Esophagus muscularis mucosa (tissue), 4 donors: ENCODE measurements around the gene ANXA9. TPM values are rescaled to one million over a fixed set of nuclear protein-coding genes. Genes with fewer than 3 reads are reported as not detected.
A peak's percentile ranks its signal among the peaks of the same experiment; 100 is the strongest.

Experiments
- DNase-seq: peaks from one replicate; pipeline ENCODE4 v3.0.0-alpha.2; 2017; ENCODE audit errors: extremely low spot score
- H3K27ac ChIP-seq, 4 donors: fragments of 200-600 bp; sonication (generic); replicated peaks in 1 of 4; 1 replicate in 3 of 4; 2 replicates in 1 of 4; pipeline ENCODE4 v1.5.1; 2016 to 2019; ENCODE audit warnings: mild to moderate bottlenecking in 1 of 4
- H3K27me3 ChIP-seq, 4 donors: fragments of 200-600 bp; sonication (generic); one replicate each; pipeline versions ENCODE4 v1.5.1 to v1.6.0; 2016 to 2019
- H3K36me3 ChIP-seq, 4 donors: fragments of 200-600 bp; sonication (generic); one replicate each; pipeline ENCODE4 v1.5.1; 2016 to 2019
- H3K4me1 ChIP-seq, 4 donors: fragments of 200-600 bp; sonication (generic); one replicate each; pipeline ENCODE4 v1.5.1; 2016 to 2019
- H3K4me3 ChIP-seq, 4 donors: fragments of 200-600 bp; sonication (generic); 1 replicate in 2 of 4; 2 replicates in 2 of 4; pipeline ENCODE4 v1.5.1; 2016 to 2019; ENCODE audit warnings: mild to moderate bottlenecking in 4 of 4, moderate library complexity in 1 of 4
- H3K9me3 ChIP-seq, 4 donors: fragments of 200-600 bp; sonication (generic); 1 replicate in 3 of 4; 2 replicates in 1 of 4; pipeline ENCODE4 v1.5.1; 2016 to 2019
- EP300 ChIP-seq: sonication (generic); formaldehyde crosslinking; IDR thresholded peaks from one replicate; pipeline ENCODE4 v1.6.1; 2017; ENCODE audit warnings: antibody characterized with exemption
- POLR2A ChIP-seq: fragments of 450-650 bp; IDR thresholded peaks from one replicate; pipeline ENCODE4 v1.6.1; 2017; ENCODE audit warnings: antibody characterized with exemption, moderate library complexity, mild to moderate bottlenecking, low read depth
- POLR2AphosphoS5 ChIP-seq, 2 donors: sonication (generic); formaldehyde crosslinking; IDR thresholded peaks; one replicate each; pipeline ENCODE4 v1.6.1; 2017; ENCODE audit warnings: antibody characterized with exemption in 2 of 2
- WGBS: methylation state at CpG from one replicate; pipeline ENCODE4 v1.1.5; 2018; 5-methylcytosine and 5-hydroxymethylcytosine counted together
- intact Hi-C: fragments of 100-400 bp; cut with DNase I; formaldehyde crosslinking; loops from one replicate; pipeline ENCODE4 v1.15.1; 2023
- total RNA-seq, 4 donors: library from RNA; depleted of rRNA; stranded (reverse); fragments of >200 nt; gene quantifications; one replicate each; pipeline versions ENCODE4 v1.1.0 to v1.2.1, GENCODE V29; 2016
- TF ChIP-seq, protein P1 (sequence below), 3 experiments: fragments of 200-600 bp in 2 of 3; fragments of 450-650 bp in 1 of 3; sonication (generic) in 2 of 3; IDR thresholded peaks; one replicate each; pipeline ENCODE4 v1.5.1; 2017 to 2019; ENCODE audit warnings: antibody characterized with exemption in 3 of 3, mild to moderate bottlenecking in 2 of 3, moderate library complexity in 1 of 3

ANXA9 gene
- total RNA-seq, 4 donors from 2014 or later, result 0.13 to 0.42 (median 0.34) TPM

DNA sequence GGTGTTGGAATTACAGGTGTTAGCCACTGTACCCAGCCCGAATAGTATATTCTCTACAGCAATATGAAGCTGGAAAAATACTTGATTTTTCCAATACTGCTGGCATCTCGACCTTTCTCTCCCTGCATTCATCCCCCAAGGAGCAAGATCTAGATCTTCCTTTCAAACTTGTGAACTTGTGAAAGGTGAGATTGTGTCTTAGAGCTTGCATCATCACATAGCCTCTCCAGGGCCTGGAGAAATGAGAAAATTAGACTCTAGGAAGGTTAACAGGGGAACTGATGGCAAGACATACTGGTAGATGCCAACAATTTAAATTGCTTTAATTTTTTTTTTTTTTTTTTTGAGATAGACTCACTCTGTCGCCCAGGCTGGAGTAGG is 28.2 kb downstream of the ANXA9 start:
- WGBS, result 68% methylated on average over 3 of the region's 3 CpGs
- Histone ChIP-seq H3K4me3 (no peak overlapping the region), H3K27ac (no peak overlapping the region), H3K36me3 (peaks cover 0 to 6% (median 2%) of the 10 kb centered on the region in 4 donors), H3K9me3 (no peaks in the 10 kb centered on the region), H3K4me1 (peaks cover 38 to 59% (median 57%) of the 10 kb centered on the region in 4 donors), H3K27me3 (no peaks in the 10 kb centered on the region)
- no peak for DNase-seq
- TF ChIP-seq POLR2A (no peak), EP300 (no peak), POLR2AphosphoS5 (IDR thresholded peaks at IDR 0.05) (no peak)
- TF ChIP-seq, protein P1, sequence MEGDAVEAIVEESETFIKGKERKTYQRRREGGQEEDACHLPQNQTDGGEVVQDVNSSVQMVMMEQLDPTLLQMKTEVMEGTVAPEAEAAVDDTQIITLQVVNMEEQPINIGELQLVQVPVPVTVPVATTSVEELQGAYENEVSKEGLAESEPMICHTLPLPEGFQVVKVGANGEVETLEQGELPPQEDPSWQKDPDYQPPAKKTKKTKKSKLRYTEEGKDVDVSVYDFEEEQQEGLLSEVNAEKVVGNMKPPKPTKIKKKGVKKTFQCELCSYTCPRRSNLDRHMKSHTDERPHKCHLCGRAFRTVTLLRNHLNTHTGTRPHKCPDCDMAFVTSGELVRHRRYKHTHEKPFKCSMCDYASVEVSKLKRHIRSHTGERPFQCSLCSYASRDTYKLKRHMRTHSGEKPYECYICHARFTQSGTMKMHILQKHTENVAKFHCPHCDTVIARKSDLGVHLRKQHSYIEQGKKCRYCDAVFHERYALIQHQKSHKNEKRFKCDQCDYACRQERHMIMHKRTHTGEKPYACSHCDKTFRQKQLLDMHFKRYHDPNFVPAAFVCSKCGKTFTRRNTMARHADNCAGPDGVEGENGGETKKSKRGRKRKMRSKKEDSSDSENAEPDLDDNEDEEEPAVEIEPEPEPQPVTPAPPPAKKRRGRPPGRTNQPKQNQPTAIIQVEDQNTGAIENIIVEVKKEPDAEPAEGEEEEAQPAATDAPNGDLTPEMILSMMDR (IDR thresholded peaks at IDR 0.05), result no peak
- intact Hi-C loops, result no loop called here

DNA sequence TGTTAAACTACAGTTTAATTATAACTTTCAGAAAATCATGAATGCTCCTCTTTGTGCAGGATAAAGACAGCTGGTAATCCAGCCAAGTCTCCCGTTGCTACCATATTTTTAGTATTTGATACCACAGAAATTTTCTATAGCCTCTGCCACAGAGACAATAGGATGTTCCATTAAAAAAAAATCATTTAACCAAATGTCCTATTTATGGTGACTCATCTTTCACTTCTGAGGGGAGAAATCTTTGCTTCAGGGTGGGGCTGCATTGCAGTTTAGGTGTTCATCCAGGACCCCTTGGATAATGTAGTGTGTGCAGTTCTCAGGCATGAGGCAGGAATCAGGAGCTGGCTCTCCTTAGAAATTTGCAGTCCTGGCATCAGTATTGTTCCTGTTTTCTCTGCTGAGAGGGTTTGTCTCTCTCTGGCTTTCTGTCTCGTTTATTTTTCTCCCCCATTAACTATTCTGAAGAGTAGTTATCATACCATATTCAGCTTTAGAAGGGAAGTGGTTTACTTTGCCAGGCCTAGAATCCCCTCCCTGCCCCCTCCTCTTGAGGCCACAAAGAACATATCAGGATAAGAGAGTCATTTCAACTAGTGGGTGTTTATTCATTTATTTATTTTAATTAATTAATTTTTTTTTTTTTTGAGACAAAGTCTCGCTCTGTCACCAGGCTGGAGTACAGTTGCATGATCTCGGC is 29.2 kb downstream of the ANXA9 start:
- Histone ChIP-seq H3K36me3 (peaks cover 0 to 6% (median 2%) of the 10 kb centered on the region in 4 donors), H3K4me1 (peaks cover 35 to 52% (median 48%) of the 10 kb centered on the region in 4 donors), H3K4me3 (no peak overlapping the region), H3K27ac (peak overlapping the region in 1 of 4 donors; percentile 3), H3K27me3 (no peaks in the 10 kb centered on the region), H3K9me3 (no peaks in the 10 kb centered on the region)
- intact Hi-C loops, result no loop called here
- whole genome bisulfite sequencing, result 75% methylated on average over 4 of the region's 4 CpGs
- no peak for DNase-seq
- TF ChIP-seq, protein P1 (IDR thresholded peaks at IDR 0.05), result no peak
- TF ChIP-seq POLR2A, result no peak
- TF ChIP-seq EP300, result no peak
- TF ChIP-seq POLR2AphosphoS5 (IDR thresholded peaks at IDR 0.05), result no peak

DNA sequence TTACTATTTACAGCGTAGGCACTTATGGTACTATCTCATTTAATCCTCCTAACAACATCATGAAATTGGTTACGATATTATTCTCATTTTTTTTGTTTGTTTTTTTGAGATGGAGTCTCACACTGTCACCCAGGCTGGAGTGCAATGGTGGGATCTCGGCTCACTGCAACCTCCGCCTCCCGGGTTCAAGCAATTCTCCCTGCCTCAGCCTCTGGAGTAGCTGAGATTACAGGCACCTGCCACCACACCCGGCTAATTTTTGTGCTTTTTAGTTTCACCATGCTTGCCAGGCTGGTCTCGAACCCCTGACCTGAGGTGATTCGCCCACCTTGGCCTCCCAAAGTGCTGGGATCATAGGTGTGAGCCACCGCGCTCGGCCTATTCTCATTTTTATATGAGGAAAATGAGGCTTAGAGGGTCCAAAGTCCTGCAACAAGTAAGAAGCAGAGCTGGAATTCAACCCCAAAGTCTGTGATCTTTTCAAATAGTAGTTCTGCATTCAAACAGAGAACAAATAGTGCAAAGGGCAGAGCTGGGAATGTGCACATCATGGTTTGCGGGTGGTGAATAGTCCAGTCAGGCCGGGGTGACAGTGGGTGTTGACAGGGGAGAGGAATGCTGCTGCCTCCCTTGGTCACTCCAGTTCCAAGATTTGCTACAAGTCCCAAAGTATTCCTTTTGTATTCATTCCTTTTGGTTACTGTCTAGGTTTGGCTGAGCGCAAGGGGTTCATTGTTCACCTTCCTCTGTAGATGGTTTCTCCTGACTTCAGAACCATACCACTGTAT is 30.8 kb downstream of the ANXA9 start:
- H3K27ac ChIP-seq, result peak overlapping the region in 3 of 4 donors; percentile 2 to 18 (median 3)
- peaks cover 24 to 41% (median 35%) of the 10 kb centered on the region in 4 donors for H3K4me1 ChIP-seq
- no peak for DNase-seq
- WGBS, result 91% methylated on average over 14 of the region's 14 CpGs
- H3K9me3 ChIP-seq, result no peaks in the 10 kb centered on the region
- H3K27me3 ChIP-seq, result no peaks in the 10 kb centered on the region
- TF ChIP-seq, protein P1 (IDR thresholded peaks at IDR 0.05), result no peak
- no peak for TF ChIP-seq POLR2A
- TF ChIP-seq EP300, result no peak
- TF ChIP-seq POLR2AphosphoS5 (IDR thresholded peaks at IDR 0.05), result no peak
- H3K36me3 ChIP-seq, result peaks cover 0 to 14% (median 3%) of the 10 kb centered on the region in 4 donors
- H3K4me3 ChIP-seq, result no peak overlapping the region
- intact Hi-C loops, result no loop called here

DNA sequence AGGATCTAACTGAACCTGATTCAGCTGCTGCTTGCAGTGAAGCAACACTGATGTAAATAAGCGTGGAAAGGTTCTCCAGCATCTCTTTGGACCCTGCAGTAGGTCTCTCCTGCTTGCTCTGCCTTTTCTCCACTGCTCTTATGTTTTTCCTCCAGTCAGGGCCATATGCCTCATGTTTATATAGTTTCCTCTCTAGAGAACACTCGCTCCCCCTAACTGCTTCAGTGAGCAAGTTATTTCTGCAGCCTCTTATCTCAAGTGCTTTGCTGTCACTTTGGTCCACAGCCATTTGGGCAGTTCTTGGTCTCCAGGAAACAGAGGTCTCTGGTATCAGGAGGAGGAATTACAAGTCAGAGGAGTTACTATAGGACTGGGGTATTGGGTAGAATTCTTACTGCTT is 31.4 kb downstream of the ANXA9 start:
- Histone ChIP-seq H3K27ac (peak overlapping the region in 2 of 4 donors; percentile 2 to 3), H3K9me3 (no peaks in the 10 kb centered on the region), H3K4me1 (peaks cover 23 to 39% (median 34%) of the 10 kb centered on the region in 4 donors), H3K36me3 (peaks cover 3 to 20% (median 8%) of the 10 kb centered on the region in 4 donors), H3K27me3 (no peaks in the 10 kb centered on the region), H3K4me3 (no peak overlapping the region)
- TF ChIP-seq POLR2AphosphoS5 (IDR thresholded peaks at IDR 0.05), result no peak
- TF ChIP-seq, protein P1 (IDR thresholded peaks at IDR 0.05), result no peak
- TF ChIP-seq POLR2A, result no peak
- TF ChIP-seq EP300, result no peak
- WGBS, result 52% methylated on average over 2 of the region's 2 CpGs
- no peak for DNase-seq
- intact Hi-C loops, result no loop called here
